OCI-LY7 (cell line): Measurements from ENCODE around the gene SND1. TPM values are rescaled to one million over a fixed set of nuclear protein-coding genes. Genes with fewer than 3 reads are reported as not detected.

ENCODE experiments used
- BruUV-seq: library from RNA; stranded (reverse); fragments of 400-500 nt; replicated peaks from 2 replicates; lab custom pipeline; 2021; lab: Mats Ljungman, UMichigan
- CTCF ChIA-PET: fragments of 300-600 bp; sonication (Branson Sonifier 250); formaldehyde crosslinking; loops from one replicate; lab custom pipeline; 2022; ENCODE audit warnings: antibody characterized with exemption; ENCODE audit not compliant: unreplicated experiment; lab: Charles Lee
- POLR2A ChIA-PET: fragments of 300-600 bp; sonication (Branson Sonifier 250); formaldehyde crosslinking; loops from one replicate; lab custom pipeline; 2022; ENCODE audit warnings: antibody characterized with exemption; lab: Charles Lee
- DNase-seq: peaks from one replicate; pipeline ENCODE4 v3.0.0-alpha.2; 2015; ENCODE audit warnings: low spot score
- H2AFZ ChIP-seq: fragments of 200-600 bp; sonication (generic), shearing (Covaris generic); 2 replicates; pipeline ENCODE4 v1.6.1; 2014; ENCODE audit warnings: mild to moderate bottlenecking, antibody characterized with exemption, low read length, moderate library complexity
- H3K27ac ChIP-seq: fragments of 200-600 bp; sonication (generic); 2 replicates; pipeline ENCODE4 v1.5.1; 2014; ENCODE audit warnings: mixed run types, low read depth, mild to moderate bottlenecking, moderate library complexity, low read length, inconsistent platforms; ENCODE audit not compliant: poor library complexity, severe bottlenecking
- H3K36me3 ChIP-seq: fragments of 200-600 bp; sonication (generic); 2 replicates; pipeline ENCODE4 v1.6.1; 2014; ENCODE audit warnings: mild to moderate bottlenecking, antibody characterized with exemption, low read length, moderate library complexity, mixed read lengths; ENCODE audit not compliant: insufficient read depth
- H3K4me1 ChIP-seq: fragments of 200-600 bp; sonication (generic); 2 replicates; pipeline ENCODE4 v1.5.1; 2014; ENCODE audit warnings: mild to moderate bottlenecking, low read length; ENCODE audit not compliant: insufficient read depth, poor library complexity, severe bottlenecking
- H3K4me2 ChIP-seq: fragments of 200-600 bp; sonication (generic); 2 replicates; pipeline ENCODE4 v1.6.1; 2014; ENCODE audit warnings: mild to moderate bottlenecking, low read length
- H3K4me3 ChIP-seq: fragments of 200-600 bp; sonication (generic); 2 replicates; pipeline ENCODE4 v1.5.1; 2014; ENCODE audit warnings: mild to moderate bottlenecking, low read depth, low read length; ENCODE audit not compliant: poor library complexity, severe bottlenecking
- H3K79me2 ChIP-seq: fragments of 200-600 bp; sonication (generic); 2 replicates; pipeline ENCODE4 v1.6.1; 2016; ENCODE audit warnings: low read depth, mild to moderate bottlenecking, low read length, moderate library complexity, mixed read lengths; ENCODE audit not compliant: insufficient read depth
- H3K9me2 ChIP-seq: fragments of 200-600 bp; sonication (generic); 2 replicates; pipeline ENCODE4 v1.6.1; 2016; ENCODE audit warnings: mild to moderate bottlenecking, low read length, mixed read lengths; ENCODE audit not compliant: insufficient read depth
- H3K9me3 ChIP-seq: fragments of 200-600 bp; sonication (generic); 2 replicates; pipeline ENCODE4 v1.6.1; 2014; ENCODE audit warnings: mild to moderate bottlenecking, mixed run types, low read length, mixed read lengths
- H4K20me1 ChIP-seq: fragments of 200-600 bp; sonication (generic); 2 replicates; pipeline ENCODE4 v1.6.1; 2014; ENCODE audit warnings: mild to moderate bottlenecking, antibody characterized with exemption, low read length, moderate library complexity, mixed read lengths; ENCODE audit not compliant: insufficient read depth
- EZH2phosphoT487 ChIP-seq: fragments of 200-600 bp; sonication (generic); IDR thresholded peaks from 2 replicates; pipeline ENCODE4 v1.6.1; 2018; ENCODE audit warnings: low read depth, borderline replicate concordance, mild to moderate bottlenecking, mixed run types, antibody characterized with exemption, low read length, moderate library complexity, mixed read lengths
- intact Hi-C: fragments of 100-400 bp; cut with micrococcal nuclease; formaldehyde crosslinking; loops from one replicate; pipeline ENCODE4 v1.10.0; 2022; ENCODE audit not compliant: unreplicated experiment
- total RNA-seq, 2 experiments: library from RNA; depleted of rRNA in 1 of 2; stranded (reverse); fragments of >200 nt in 1 of 2; shearing (Covaris generic) in 1 of 2; gene quantifications; 2 replicates each; pipeline ENCODE4 v1.2.3, GENCODE V29; 2014 to 2022
- TF ChIP-seq, protein P1 (sequence below): fragments of 200-600 bp; sonication (generic); conservative IDR thresholded peaks from 2 replicates; pipeline ENCODE4 v1.5.1; 2014; ENCODE audit warnings: mild to moderate bottlenecking, antibody characterized with exemption, low read length, moderate library complexity, mixed read lengths

Gene SND1
- total RNA-seq, 2 experiments from 2014 or later, result 111 to 221 TPM

DNA sequence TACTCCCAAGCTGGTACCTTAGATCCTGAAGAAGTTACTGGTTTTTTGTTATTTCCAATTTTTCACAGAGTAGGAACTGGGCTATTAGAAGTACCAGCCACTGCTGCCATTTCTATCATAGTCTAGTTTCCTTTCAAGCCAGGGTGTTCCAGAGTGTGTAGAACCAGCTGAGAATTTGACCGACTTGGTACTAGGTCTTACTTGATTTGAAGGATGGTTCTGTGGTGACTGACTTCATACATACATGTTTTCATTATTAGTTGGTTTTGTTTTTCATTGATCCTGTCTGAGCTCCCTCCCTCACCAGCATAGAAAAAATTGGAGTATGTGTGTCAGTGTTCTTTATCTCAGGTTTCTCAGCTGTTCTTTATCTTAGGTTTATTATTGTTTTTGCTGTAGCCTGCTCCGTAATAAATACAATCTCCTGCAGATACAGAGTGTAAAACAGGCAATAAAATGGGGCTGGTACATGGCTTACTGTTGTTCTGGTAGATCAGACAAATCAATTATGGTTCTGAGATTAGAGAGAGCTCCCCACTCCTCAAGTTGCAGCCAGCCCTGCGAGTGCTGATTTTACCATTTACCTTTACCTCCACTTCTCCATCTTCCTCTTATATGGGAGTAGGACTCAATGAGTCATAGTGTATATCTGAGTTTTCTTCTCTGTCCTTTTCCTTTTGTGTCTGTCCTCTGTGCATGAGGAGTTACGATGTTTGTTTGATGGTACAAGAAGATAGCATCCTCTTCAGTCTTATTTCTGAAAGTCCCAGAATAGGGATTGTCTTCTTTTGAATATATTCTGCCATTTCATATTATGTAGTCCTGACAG lies 256.6 kb downstream of the SND1 start:
- ChIA-PET POLR2A (interaction anchor here (0.5 to 1.0 kb wide), 2 partner anchors 9 to 35 kb away, joined by 3 read pairs; no protein-coding TSS in a partner anchor), CTCF (no interaction called here)
- Histone ChIP-seq H3K9me2 (no peaks in the 10 kb centered on the region), H3K27ac (no peak overlapping the region), H4K20me1 (peaks cover 7% of the 10 kb centered on the region; the same call in 1 of the 2 replicates), H3K4me2 (no peak overlapping the region), H3K36me3 (peaks cover 45% of the 10 kb centered on the region), H3K4me3 (no peak overlapping the region), H3K4me1 (peaks cover 64% of the 10 kb centered on the region), H2AFZ (no peak overlapping the region), H3K9me3 (no peaks in the 10 kb centered on the region), H3K79me2 (no peaks in the 10 kb centered on the region)
- intact Hi-C loops, result no loop called here
- DNase-seq, result no peak
- TF ChIP-seq EZH2phosphoT487, result no peak
- TF ChIP-seq, protein P1, sequence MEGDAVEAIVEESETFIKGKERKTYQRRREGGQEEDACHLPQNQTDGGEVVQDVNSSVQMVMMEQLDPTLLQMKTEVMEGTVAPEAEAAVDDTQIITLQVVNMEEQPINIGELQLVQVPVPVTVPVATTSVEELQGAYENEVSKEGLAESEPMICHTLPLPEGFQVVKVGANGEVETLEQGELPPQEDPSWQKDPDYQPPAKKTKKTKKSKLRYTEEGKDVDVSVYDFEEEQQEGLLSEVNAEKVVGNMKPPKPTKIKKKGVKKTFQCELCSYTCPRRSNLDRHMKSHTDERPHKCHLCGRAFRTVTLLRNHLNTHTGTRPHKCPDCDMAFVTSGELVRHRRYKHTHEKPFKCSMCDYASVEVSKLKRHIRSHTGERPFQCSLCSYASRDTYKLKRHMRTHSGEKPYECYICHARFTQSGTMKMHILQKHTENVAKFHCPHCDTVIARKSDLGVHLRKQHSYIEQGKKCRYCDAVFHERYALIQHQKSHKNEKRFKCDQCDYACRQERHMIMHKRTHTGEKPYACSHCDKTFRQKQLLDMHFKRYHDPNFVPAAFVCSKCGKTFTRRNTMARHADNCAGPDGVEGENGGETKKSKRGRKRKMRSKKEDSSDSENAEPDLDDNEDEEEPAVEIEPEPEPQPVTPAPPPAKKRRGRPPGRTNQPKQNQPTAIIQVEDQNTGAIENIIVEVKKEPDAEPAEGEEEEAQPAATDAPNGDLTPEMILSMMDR, result no peak
- BruUV-seq, result no TSS peak

DNA sequence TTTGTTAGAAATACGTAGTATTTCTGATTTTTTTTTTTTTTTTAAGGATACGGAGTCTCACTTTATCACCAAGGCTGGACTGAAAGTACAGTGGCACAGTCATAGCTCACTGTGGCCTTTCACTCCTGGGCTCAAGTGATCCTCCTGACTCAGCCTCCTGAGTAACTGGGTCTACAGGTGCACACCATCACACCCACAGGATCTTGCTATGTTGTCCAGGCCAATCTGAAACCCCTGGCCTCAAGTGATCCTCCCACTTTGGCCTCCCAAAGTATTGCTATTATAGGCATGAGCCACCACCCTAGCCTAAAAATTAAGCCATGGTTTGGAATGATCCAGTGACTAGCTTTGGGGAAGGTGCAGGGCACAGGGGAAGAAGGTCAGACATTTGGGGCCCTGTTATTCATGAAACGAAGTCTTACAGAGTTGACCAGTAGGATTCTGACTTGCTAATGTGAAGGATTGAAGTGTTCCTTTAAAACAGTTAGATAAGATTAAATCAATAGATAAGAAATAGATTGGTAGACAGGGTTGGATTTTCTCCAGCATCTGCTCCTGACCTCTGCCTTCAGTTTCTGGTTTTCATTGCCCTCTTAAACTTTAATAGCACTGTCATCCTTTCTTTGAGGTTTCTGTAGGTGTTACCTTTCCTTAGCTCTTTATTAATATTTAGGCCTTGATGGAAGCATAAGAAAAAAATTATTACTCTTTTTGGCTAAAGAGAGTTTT lies 257.6 kb downstream of the SND1 start:
- intact Hi-C loops, result no loop called here
- no peaks in the 10 kb centered on the region for H3K9me2 ChIP-seq
- no peak overlapping the region for H3K4me2 ChIP-seq
- no peaks in the 10 kb centered on the region for H3K9me3 ChIP-seq
- TF ChIP-seq, protein P1, result no peak
- no peak for TF ChIP-seq EZH2phosphoT487
- no peak overlapping the region for H3K4me3 ChIP-seq
- no peak overlapping the region for H3K27ac ChIP-seq
- ChIA-PET CTCF (no interaction called here), POLR2A (interaction anchor here (0.9 to 1.4 kb wide), 4 partner anchors 9 to 36 kb away, joined by 3 to 5 read pairs (median 3); no protein-coding TSS in a partner anchor)
- peaks cover 7% of the 10 kb centered on the region; the same call in 1 of the 2 replicates for H4K20me1 ChIP-seq
- peaks cover 55% of the 10 kb centered on the region for H3K4me1 ChIP-seq
- H2AFZ ChIP-seq, result no peak overlapping the region
- no peaks in the 10 kb centered on the region for H3K79me2 ChIP-seq
- H3K36me3 ChIP-seq, result peaks cover 41% of the 10 kb centered on the region
- no TSS peak for BruUV-seq
- no peak for DNase-seq
